Upper lobe of left lung (tissue), 4 donors: ENCODE measurements around the gene TSNAX.

Experiments used
- POLR2A ChIP-seq, 4 donors: fragments of 450-650 bp; IDR thresholded peaks; one replicate each; pipeline ENCODE4 v1.5.1; 2016 to 2017; ENCODE audit warnings: antibody characterized with exemption in 4 of 4, mild to moderate bottlenecking in 2 of 4
- POLR2AphosphoS5 ChIP-seq, 2 donors: sonication (generic); formaldehyde crosslinking; IDR thresholded peaks; one replicate each; pipeline ENCODE4 v1.5.1; 2017; ENCODE audit warnings: antibody characterized with exemption in 2 of 2

DNA sequence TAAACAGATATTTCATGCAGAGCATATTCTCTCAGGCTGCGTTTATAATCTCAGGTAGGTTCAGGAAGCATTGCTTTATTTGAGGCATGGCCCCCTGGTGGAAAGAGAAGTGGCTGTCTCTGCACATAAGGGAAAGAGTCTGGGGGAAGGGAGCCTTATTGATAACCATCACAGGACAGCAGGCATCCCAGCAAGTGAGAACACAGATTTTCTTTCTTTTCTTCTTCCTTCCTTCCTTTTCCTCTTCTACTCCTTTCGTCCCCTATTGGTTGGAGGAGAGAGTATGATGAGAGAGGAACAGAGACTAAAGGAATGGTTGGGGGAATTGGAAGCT is 21.9 kb downstream of the TSNAX start:
- TF ChIP-seq POLR2AphosphoS5 (IDR thresholded peaks at IDR 0.05): no peak
- no peak for TF ChIP-seq POLR2A (IDR thresholded peaks at IDR 0.05)
